Astrocyte (in vitro differentiated cells and primary cell): ENCODE data around the gene MAPKAPK5. TPM values are rescaled to one million over a fixed set of nuclear protein-coding genes. Genes with fewer than 3 reads are reported as not detected.

ENCODE experiments used
- DNase-seq: peaks from one replicate; pipeline ENCODE4 v3.0.0-alpha.2; 2010; ENCODE audit warnings: low read depth
- FAIRE-seq: peaks from 2 replicates; lab custom pipeline; 2011; peaks lifted over from hg19 to GRCh38; lab: Jason Lieb, UNC
- H2AFZ ChIP-seq: 2 replicates; pipeline ENCODE4 v1.6.0; 2012; ENCODE audit warnings: low read depth, low read length, inconsistent platforms
- H3K27ac ChIP-seq: 2 replicates; pipeline ENCODE4 v1.5.1; 2011; ENCODE audit warnings: low read depth, low read length, inconsistent platforms
- H3K27me3 ChIP-seq: 2 replicates; pipeline ENCODE4 v1.6.0; 2011; ENCODE audit warnings: low read length, inconsistent platforms; ENCODE audit not compliant: insufficient read depth
- H3K36me3 ChIP-seq: 2 replicates; pipeline ENCODE4 v1.5.1; 2011; ENCODE audit warnings: low read length, inconsistent platforms; ENCODE audit not compliant: insufficient read depth
- H3K4me1 ChIP-seq: 2 replicates; pipeline ENCODE4 v1.5.1; 2011; ENCODE audit warnings: low read length, inconsistent platforms; ENCODE audit not compliant: insufficient read depth
- H3K4me2 ChIP-seq: 2 replicates; pipeline ENCODE4 v1.6.0; 2012; ENCODE audit warnings: low read length, inconsistent platforms
- H3K4me3 ChIP-seq: 2 replicates; pipeline ENCODE4 v1.5.1; 2011; ENCODE audit warnings: low read depth, mild to moderate bottlenecking, low read length, inconsistent platforms; ENCODE audit not compliant: insufficient read depth
- H3K79me2 ChIP-seq: 2 replicates; pipeline ENCODE4 v1.6.0; 2012; ENCODE audit warnings: mild to moderate bottlenecking, low read length, inconsistent platforms; ENCODE audit not compliant: insufficient read depth
- H3K9ac ChIP-seq: 2 replicates; pipeline ENCODE4 v1.6.0; 2012; ENCODE audit warnings: mild to moderate bottlenecking, low read length, inconsistent platforms
- H3K9me3 ChIP-seq: 2 replicates; pipeline ENCODE4 v1.5.1; 2012; ENCODE audit warnings: low read depth, mild to moderate bottlenecking, low read length, inconsistent platforms; ENCODE audit not compliant: insufficient read depth
- H4K20me1 ChIP-seq: 2 replicates; pipeline ENCODE4 v1.6.0; 2012; ENCODE audit warnings: low read length, inconsistent platforms; ENCODE audit not compliant: insufficient read depth
- H3K27ac Mint-ChIP-seq: one replicate; pipeline ENCODE4 v1.8.0; 2021; ENCODE audit warnings: mild to moderate bottlenecking, mixed read lengths; ENCODE audit not compliant: unreplicated experiment
- H3K27me3 Mint-ChIP-seq: one replicate; pipeline ENCODE4 v1.8.0; 2021; ENCODE audit warnings: low read depth, mixed read lengths; ENCODE audit not compliant: unreplicated experiment
- H3K36me3 Mint-ChIP-seq: one replicate; pipeline ENCODE4 v1.8.0; 2021; ENCODE audit warnings: low read depth, mixed read lengths; ENCODE audit not compliant: unreplicated experiment
- H3K4me1 Mint-ChIP-seq: one replicate; pipeline ENCODE4 v1.8.0; 2021; ENCODE audit warnings: low read depth, mixed read lengths; ENCODE audit not compliant: unreplicated experiment
- H3K4me3 Mint-ChIP-seq: one replicate; pipeline ENCODE4 v1.8.0; 2021; ENCODE audit warnings: mild to moderate bottlenecking, moderate library complexity, mixed read lengths; ENCODE audit not compliant: unreplicated experiment
- H3K9me3 Mint-ChIP-seq: one replicate; pipeline ENCODE4 v1.8.0; 2021; ENCODE audit warnings: mild to moderate bottlenecking, mixed read lengths; ENCODE audit not compliant: unreplicated experiment
- EZH2 ChIP-seq: IDR thresholded peaks from 2 replicates; pipeline ENCODE4 v1.6.1; 2012; ENCODE audit warnings: mild to moderate bottlenecking, low read length, inconsistent platforms; ENCODE audit not compliant: insufficient read depth
- total RNA-seq: library from RNA; stranded (reverse); gene quantifications from 2 replicates; pipeline ENCODE4 v1.2.1, GENCODE V29; 2021
- TF ChIP-seq, protein P1 (sequence below): IDR thresholded peaks from 2 replicates; pipeline ENCODE4 v1.5.1; 2011; ENCODE audit warnings: low read depth, mild to moderate bottlenecking, inconsistent platforms, low read length, moderate library complexity; ENCODE audit not compliant: insufficient read depth

MAPKAPK5 gene
- total RNA-seq, 1 donor from 2014 or later: 42.6 TPM

- H3K4me1 ChIP-seq: peaks cover 17% of the 10 kb centered on the region
- no peaks in the 10 kb centered on the region for H3K9me3 ChIP-seq
- H4K20me1 ChIP-seq: peaks cover 35% of the 10 kb centered on the region
- H3K4me2 ChIP-seq: no peak overlapping the region
- H3K36me3 ChIP-seq: no peaks in the 10 kb centered on the region
- H2AFZ ChIP-seq: no peak overlapping the region
- no peak for TF ChIP-seq EZH2
- no peak overlapping the region for H3K4me3 Mint-ChIP-seq
- peak; percentile 14 for DNase-seq
- peaks cover 95% of the 10 kb centered on the region for H3K79me2 ChIP-seq
- peaks cover 8% of the 10 kb centered on the region for H3K36me3 Mint-ChIP-seq
- peak overlapping the region; percentile 27 for H3K27ac ChIP-seq
- H3K27ac Mint-ChIP-seq: no peak overlapping the region
- peaks cover 8% of the 10 kb centered on the region for H3K4me1 Mint-ChIP-seq
- H3K27me3 ChIP-seq: no peaks in the 10 kb centered on the region
- no peaks in the 10 kb centered on the region for H3K9me3 Mint-ChIP-seq
- no peak for FAIRE-seq
- H3K4me3 ChIP-seq: no peak overlapping the region
- H3K27me3 Mint-ChIP-seq: no peaks in the 10 kb centered on the region
- no peak overlapping the region for H3K9ac ChIP-seq
These were observed 4.0 kb downstream of the MAPKAPK5 start for GRCh38 chr12:111846016-111846415.

DNA sequence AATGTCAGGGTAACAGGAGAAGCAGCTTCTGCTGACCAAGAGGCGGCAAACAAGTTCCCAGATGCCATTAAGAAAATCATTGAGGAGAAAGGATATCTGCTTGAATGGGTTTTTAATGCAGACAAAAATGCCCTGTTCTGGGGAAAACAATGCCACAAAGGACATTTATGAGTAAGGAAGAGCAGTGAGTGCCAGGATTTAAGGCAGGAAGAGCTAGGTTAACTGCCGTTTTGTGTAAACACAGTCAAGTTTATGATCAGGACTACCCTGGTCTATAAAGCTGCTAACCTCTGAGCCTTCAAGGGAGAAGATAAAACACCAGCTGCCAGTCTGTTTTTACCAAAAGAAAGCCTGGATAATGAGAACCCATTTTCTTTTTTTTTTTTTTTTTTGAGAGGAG is 8.5 kb downstream of the MAPKAPK5 start:
- Histone ChIP-seq H3K27me3 (no peaks in the 10 kb centered on the region), H3K9ac (no peak overlapping the region), H3K79me2 (peaks cover 96% of the 10 kb centered on the region), H3K4me3 (no peak overlapping the region), H3K27ac (no peak overlapping the region), H2AFZ (no peak overlapping the region), H3K9me3 (no peaks in the 10 kb centered on the region), H4K20me1 (peaks cover 49% of the 10 kb centered on the region), H3K4me1 (peaks cover 10% of the 10 kb centered on the region), H3K4me2 (no peak overlapping the region), H3K36me3 (peaks cover 5% of the 10 kb centered on the region)
- Mint-ChIP-seq H3K9me3 (no peaks in the 10 kb centered on the region), H3K27me3 (no peaks in the 10 kb centered on the region), H3K36me3 (peaks cover 8% of the 10 kb centered on the region), H3K4me1 (peaks cover 4% of the 10 kb centered on the region), H3K27ac (no peak overlapping the region), H3K4me3 (no peak overlapping the region)
- FAIRE-seq (no peak), DNase-seq (no peak)
- no peak for TF ChIP-seq EZH2
- TF ChIP-seq, protein P1, sequence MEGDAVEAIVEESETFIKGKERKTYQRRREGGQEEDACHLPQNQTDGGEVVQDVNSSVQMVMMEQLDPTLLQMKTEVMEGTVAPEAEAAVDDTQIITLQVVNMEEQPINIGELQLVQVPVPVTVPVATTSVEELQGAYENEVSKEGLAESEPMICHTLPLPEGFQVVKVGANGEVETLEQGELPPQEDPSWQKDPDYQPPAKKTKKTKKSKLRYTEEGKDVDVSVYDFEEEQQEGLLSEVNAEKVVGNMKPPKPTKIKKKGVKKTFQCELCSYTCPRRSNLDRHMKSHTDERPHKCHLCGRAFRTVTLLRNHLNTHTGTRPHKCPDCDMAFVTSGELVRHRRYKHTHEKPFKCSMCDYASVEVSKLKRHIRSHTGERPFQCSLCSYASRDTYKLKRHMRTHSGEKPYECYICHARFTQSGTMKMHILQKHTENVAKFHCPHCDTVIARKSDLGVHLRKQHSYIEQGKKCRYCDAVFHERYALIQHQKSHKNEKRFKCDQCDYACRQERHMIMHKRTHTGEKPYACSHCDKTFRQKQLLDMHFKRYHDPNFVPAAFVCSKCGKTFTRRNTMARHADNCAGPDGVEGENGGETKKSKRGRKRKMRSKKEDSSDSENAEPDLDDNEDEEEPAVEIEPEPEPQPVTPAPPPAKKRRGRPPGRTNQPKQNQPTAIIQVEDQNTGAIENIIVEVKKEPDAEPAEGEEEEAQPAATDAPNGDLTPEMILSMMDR: no peak

GRCh38 chr12:111858186-111858585 is 16.2 kb downstream of the MAPKAPK5 start:
- Mint-ChIP-seq H3K9me3 (no peaks in the 10 kb centered on the region), H3K4me1 (no peaks in the 10 kb centered on the region), H3K27ac (no peak overlapping the region), H3K27me3 (no peaks in the 10 kb centered on the region), H3K36me3 (peaks cover 8% of the 10 kb centered on the region), H3K4me3 (no peak overlapping the region)
- H2AFZ ChIP-seq: no peak overlapping the region
- peaks cover 56% of the 10 kb centered on the region for H4K20me1 ChIP-seq
- H3K4me2 ChIP-seq: no peak overlapping the region
- no peaks in the 10 kb centered on the region for H3K9me3 ChIP-seq
- no peaks in the 10 kb centered on the region for H3K27me3 ChIP-seq
- peaks cover 96% of the 10 kb centered on the region for H3K79me2 ChIP-seq
- no peak overlapping the region for H3K27ac ChIP-seq
- H3K36me3 ChIP-seq: no peaks in the 10 kb centered on the region
- H3K9ac ChIP-seq: no peak overlapping the region
- no peak for FAIRE-seq
- no peak for TF ChIP-seq EZH2
- TF ChIP-seq, protein P1: no peak
- no peak overlapping the region for H3K4me3 ChIP-seq
- no peaks in the 10 kb centered on the region for H3K4me1 ChIP-seq
- DNase-seq: no peak
